ENCODE data around the gene NOX5.

The NOX5 gene

DNA sequence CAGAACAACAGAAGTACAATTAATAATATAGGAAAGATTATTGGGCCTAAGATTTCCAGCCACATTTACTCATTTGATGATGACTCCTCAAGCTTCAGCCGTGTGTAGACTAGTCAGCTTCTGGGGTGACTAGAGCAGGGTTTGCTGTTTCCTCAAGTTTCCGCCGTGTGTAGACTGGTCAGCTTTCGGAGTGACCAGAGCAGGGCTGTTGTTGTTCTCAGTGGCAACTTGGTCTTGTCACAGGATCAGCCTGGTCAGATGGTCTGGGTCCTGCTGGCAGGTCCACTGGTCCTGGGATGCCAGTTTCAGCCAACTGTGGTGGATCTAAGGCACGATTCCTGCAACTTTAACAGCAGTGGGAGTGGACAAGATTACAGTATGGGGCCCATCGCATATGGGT is 21.8 kb upstream of the NOX5 start:
- no peak for DNase-seq

GRCh38 chr15:68993276-68993675 is 21.2 kb upstream of the NOX5 start:
- DNase-seq, result no peak

- DNase-seq, result no peak
Observed at GRCh38 chr15:68994149-68994548, 20.3 kb upstream of the NOX5 start.

GRCh38 chr15:68994981-68995761 is 19.3 kb upstream of the NOX5 start:
- DNase-seq, result no peak

- DNase-seq, result no peak
Observed at GRCh38 chr15:68997050-68997449, 17.4 kb upstream of the NOX5 start.

DNA sequence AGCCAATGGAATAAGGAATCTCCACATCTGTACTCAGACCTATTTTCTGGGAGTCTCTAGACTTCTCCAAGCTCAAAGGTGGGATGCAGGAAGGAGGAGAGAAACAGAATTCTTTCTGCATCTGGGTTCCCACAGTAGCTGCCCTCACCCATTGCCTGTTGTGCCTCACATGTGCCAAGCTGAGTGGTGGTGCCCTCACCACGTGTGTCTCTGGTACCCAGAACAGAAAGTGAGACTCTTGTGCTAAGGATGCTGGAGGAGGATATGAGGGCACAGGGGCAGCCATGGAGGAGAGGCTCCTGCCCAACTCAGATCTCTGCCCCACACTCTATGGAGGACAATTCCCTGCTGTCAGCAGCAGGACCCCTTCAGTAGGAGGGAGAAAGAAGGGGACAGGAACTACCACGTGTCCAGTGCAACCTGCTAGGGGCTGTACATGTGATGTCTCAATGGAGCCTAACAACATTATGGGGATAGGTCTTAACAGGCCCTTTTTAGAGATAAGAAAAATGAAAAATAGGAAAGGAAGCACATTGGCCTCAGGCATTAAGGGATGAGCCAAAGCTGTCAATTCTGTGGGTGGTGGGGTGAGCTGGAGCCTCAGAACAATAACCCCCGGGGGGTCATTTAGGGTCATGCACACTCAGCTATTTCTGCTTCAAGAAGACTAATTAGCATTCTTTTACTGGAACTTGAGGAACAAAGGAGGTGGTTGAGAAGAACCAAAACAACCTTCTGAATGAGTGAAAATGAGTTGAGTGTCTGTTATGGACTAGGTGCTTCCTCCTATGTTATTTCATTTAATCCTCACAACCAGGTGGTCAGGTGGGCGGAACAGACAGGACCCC is 16.3 kb upstream of the NOX5 start:
- no peak for DNase-seq

- DNase-seq, result no peak
Observed at GRCh38 chr15:68999091-68999490, 15.4 kb upstream of the NOX5 start.

DNA sequence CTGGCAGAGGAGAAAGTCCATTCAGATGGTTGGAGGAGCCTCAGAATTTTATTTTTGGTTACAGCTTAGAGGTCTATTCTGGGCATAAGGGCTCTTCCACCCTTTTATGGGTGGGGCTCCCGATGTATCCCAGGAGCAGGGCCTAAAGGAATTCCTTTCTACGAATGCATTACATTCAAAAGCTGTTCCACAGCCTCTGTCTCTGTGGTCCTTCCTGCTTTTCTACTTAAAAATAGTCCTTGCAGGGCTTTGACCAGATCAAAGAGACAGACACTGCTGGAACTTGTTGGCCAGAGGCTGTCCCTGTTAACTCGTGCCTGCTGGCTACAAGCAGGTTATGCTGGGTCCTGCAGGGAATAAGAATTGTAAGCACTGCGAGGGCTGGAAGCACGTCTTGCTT is 14.4 kb upstream of the NOX5 start:
- no peak for DNase-seq

GRCh38 chr15:69000725-69001503 is 13.6 kb upstream of the NOX5 start:
- no peak for DNase-seq

- no peak for DNase-seq
Observed at GRCh38 chr15:69002783-69003182, 11.7 kb upstream of the NOX5 start.

DNA sequence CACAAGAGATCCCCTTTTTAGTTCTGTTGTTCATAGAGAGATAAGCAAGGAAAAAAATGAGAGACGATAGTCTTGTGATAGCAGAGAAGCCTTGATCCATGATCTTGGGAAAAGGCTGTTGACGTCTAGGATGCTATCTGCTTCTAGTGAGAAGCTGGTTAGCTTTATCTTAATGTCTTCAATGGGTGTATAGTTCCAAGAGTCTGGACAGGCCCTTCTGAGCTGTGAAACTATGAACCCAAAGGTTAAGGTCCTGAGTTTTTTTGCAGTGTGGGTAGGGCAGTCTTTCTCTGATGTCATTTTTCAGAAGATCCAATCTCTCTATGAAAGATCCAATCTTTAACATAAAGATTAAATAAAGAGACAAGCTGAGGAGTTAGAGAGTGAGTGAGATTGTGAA is 10.5 kb upstream of the NOX5 start:
- no peak for DNase-seq

- no peak for DNase-seq
Observed at GRCh38 chr15:69008056-69008455, 6.4 kb upstream of the NOX5 start.

DNA sequence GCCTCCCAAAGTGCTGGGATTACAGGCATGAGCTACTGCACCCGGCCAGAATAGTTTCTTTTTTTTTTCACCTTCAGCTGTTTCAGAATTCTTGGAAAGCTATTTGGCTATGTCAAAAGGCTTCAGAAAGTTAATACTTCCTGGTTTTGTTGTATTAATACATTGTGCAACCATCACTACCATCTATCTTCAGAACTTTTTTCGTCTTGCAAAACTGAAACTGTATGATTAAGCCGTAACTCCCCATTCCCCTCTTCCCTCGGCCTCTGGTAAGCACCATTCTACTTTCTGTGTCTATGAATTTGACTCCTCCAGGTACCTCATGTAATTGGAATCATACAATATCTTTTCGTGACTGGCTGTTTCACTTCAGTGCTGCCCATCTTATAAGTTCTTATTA is 5.2 kb upstream of the NOX5 start:
- DNase-seq, result no peak

- DNase-seq, result no peak
Observed at GRCh38 chr15:69011641-69012040, 2.9 kb upstream of the NOX5 start.

- DNase-seq, result no peak
Observed at GRCh38 chr15:69012761-69013364, 1.6 kb upstream of the NOX5 start.

GRCh38 chr15:69013726-69014406 is 629 bp upstream of the NOX5 start:
- no peak for DNase-seq

GRCh38 chr15:69015591-69015990 is 1.1 kb downstream of the NOX5 start:
- no peak for DNase-seq

GRCh38 chr15:69016021-69016595 is 1.6 kb downstream of the NOX5 start:
- no peak for DNase-seq

DNA sequence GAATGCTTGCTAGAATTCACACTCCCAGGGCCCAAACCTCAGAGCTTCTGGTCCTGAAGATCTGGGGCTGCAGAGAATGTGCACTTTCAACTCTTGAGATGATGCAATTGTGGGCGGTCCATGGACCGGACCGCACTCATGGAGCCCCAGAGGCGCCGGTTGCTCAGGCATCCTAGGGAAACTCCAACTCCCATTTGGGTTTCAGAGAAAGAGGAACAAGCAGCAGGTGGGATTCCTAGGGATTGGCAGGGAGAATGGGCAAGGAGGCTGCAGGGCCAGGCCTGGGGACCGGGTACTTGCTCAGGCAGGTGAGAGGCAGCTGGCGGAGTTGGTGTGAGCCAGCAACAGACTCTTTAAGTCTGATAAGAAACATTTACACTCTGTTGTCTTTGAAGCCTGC is 3.5 kb downstream of the NOX5 start:
- DNase-seq, result no peak

DNA sequence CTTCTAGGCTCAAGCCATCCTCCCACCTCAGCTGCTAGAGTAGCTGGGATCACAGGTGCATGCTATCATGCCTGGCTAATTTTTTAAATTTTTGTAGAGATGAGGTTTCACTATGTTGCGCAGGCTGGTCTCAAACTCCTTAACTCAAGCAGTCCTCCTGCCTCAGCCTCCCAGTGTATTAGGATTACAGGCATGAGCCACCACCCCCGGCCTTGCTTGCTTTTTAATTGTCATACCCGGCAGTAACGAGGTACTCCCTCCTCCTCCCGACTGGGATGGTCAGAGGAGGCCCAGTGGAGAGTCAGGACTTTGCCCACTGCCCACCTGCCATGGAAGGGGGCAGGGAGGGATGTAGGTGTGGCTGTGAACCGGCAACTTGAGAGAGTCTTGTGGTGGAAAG is 4.5 kb downstream of the NOX5 start:
- DNase-seq, result no peak

DNA sequence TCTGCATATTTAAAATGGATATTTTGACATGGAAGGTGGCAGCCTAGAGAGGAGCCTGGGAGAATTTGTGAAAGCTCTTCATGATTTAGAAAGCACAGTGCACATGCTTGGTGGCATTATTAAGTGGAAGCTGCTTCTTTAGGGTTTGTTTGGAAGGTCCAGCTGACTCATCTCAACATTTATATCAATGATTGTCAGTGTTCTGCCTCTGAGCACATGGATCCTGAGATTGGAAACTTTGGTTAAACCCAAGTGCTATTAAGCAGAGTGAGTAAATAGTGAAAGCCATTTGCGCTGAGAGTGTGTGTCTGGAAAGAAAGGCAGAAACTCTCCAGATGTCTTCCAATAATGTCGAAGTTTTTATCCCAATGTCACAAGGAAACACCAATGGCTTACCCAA is 7.4 kb downstream of the NOX5 start:
- no peak for DNase-seq

GRCh38 chr15:69025320-69025719 is 10.8 kb downstream of the NOX5 start:
- no peak for DNase-seq
